T-helper 2 cell (primary cell): ENCODE data around the gene CDK11A.

Experiments used
- DNase-seq, 5 experiments: peaks; one replicate each; pipeline versions ENCODE4 v3.0.0 to v3.0.0-alpha.2; 2012 to 2022
- total RNA-seq, 2 donors: gene quantifications; one replicate each; lab custom pipeline; 2026; lab: John Stamatoyannopoulos, UW

The CDK11A gene
- 13.1 to 26.2 reads per million in 2 donors for total RNA-seq

GRCh38 chr1:1724035-1724864, at the start of gene CDK11A:
CDK11A (minus strand) TSS chr1:1724357; CDS start chr1:1722818, 1,539 bp downstream.
- DNase-seq: peak; percentile 88 to 100 (median 99)

- no peak for DNase-seq
These were observed 49.7 kb upstream of the CDK11A start for GRCh38 chr1:1773874-1774273.

GRCh38 chr1:1771096-1771495, 46.9 kb upstream of the CDK11A start:
- no peak for DNase-seq

DNA sequence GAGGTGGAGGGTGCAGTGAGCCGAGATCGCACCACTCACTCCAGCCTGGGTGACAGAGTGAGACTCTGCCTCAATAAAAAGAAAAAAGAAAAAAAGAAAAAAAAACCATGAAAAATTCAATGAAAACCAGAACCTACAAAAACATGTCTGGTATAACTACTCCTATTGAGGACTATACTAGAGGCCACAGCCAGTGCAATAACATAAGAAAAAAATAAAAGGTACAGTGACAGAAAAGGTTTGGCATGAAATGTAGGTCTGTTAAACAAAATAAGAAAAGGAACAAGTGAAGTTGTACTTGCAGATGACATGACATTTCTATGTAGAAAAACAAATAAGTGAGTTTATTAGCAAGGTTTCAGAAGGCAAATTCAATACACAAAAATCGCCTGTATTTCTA, 45.9 kb upstream of the CDK11A start:
- DNase-seq: no peak

DNA sequence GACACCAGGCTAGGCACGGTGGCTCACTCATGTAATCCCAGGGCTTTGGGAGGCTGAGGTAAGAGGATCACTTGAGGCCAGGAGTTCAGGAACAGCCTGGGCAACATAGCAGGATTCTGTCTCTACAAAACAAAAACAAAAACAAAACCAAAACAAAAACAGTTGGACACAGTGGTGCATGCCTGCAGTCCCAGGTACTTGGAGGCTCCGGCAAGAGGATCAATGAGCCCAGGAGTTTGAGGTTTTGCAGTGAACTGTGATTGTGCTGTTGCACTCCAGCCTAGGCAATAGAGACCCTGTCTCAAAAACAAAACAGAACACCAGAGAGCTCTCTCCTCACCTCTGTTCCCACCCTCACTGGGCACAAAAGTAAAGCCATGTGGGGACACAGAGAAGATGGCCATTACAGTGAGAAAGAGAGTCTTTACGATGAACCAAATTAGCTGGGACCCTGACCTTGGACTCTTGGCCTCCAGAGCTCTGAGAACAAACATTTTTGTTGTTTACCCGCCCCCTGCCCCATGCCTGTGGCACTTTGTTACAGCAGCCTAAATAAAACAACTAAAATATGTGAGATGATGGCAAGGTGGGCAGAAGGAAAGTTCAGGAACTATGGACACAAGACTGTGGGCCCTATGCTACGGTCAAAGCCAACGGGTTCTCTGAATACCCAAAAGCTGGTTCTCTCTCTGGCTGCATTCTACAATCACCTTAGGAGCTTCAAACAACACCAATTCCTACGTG, 44.3 kb upstream of the CDK11A start:
- DNase-seq: no peak

DNA sequence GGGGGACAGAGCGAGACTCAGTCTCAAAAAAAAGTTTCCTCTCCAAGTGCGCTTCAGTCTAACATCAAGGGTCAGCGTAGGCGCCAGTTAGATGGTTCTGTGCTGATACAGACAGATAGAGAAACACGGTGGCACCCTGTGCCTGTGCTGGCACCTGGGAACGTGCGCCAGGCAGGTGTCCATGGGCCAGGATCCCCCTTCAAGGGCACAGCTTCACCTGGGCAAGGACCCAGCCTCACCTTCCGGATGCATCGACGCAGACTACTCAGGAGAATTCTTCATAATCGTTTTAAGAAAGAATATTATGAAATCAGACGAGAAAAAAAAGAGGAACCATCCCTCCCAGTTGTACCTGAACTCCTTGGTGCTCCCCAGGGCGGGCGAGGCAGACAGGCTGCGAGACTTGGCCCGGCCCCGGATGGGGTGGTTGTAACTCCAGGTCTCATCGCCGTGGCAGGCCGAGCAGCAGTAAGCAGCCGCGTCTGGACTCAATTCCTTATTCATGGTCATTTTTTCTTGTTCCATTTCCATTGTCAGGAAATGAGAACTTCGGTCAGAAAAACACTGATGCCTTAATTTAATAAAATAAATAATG, 40.8 kb upstream of the CDK11A start:
- DNase-seq: no peak

- DNase-seq: no peak
These were observed 39.8 kb upstream of the CDK11A start for GRCh38 chr1:1763657-1764621.

DNA sequence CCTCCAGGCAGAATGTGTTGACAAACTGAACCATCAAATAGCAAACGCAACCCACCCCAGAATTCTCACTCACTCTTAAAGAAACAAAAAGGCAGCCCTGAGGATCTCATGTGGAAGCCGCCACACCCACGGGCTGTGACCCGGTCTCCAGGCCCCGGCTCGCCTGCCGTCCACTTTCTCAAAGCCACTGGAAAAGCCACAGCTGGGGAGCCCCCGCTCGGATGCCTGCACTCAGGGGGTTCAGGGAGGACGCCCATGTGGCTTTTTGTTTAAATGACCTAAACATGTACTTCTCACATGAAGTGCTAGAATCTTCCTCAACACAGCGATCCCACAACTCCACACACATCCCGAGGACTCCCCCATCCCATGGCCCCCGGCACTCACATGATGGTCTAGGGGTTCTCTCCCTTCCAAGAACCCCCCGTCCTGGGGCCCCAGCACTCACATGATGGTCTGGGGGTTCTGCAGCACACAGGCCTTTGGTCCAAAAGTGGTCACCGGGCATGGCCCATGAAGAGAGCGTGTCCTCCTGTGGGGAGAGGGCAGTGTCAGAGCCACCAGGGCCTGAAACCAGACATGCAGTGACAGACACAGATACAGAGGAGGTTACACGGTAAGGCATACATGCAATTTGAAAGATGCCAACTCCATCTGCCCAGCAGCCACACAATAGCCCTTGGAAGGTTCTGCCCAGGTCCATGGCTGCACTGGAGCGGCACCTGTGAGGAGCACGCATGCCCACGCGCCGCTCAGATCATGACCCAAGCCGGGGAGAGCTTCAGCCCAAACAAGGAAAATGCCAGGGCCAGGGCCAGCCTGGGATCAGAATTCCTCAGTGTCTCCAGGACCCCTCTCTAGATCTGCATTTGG, 37.6 kb upstream of the CDK11A start:
- DNase-seq: no peak

- no peak for DNase-seq
These were observed 36.6 kb upstream of the CDK11A start for GRCh38 chr1:1760715-1761114.

DNA sequence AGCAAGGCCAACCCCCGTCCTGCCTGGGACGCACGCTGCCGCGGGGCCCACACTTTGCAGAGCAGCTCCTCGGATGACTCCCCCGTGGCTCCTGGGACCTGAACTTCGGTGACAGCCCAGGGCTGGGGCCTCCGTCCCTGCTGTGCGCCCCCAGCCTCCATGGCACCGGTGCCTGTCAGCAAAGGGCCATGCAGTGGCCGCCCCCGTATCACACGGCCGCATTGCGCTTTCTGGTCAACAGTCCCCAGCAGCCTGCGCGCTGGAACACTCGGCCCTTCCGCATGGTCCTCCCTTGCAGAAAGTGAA, 36.1 kb upstream of the CDK11A start:
- DNase-seq: no peak

GRCh38 chr1:1759456-1760344, 35.5 kb upstream of the CDK11A start:
- no peak for DNase-seq

DNA sequence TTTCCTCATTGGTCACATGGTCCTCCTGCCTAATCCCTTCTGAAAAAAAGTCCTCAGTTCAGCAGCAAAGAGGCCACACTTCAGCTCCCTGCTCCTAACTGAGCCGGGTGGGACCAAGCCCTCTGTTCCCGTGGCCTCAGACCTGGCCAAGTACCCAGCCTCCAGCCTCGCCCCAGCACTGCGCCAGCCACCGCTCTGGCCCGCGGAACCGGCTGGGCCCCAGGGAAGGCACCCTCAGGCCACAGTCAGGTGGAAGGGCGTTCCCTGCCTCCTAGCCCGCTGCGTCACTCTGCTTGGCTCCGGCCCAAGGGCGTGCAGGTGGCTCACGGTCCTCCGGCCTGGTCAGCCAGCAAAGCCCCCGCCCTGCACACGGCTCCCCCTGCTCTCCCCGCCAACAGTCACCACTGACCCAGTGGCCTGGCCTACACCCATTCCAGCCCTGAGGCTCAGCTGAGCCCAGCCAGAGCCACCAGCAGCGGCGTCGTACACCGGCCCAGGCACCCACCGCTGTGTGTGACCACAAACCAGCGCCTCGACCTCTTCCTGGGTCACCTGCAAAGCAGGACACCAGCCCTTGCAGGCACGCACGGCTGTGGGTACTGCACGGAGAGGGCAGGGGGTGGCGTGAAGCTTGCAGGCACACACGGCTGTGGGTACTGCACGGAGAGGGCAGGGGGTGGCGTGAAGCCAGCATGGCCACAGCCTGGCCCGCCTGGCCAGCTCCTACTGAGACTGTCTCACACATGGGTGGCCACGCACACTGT, 34.7 kb upstream of the CDK11A start:
- no peak for DNase-seq

DNA sequence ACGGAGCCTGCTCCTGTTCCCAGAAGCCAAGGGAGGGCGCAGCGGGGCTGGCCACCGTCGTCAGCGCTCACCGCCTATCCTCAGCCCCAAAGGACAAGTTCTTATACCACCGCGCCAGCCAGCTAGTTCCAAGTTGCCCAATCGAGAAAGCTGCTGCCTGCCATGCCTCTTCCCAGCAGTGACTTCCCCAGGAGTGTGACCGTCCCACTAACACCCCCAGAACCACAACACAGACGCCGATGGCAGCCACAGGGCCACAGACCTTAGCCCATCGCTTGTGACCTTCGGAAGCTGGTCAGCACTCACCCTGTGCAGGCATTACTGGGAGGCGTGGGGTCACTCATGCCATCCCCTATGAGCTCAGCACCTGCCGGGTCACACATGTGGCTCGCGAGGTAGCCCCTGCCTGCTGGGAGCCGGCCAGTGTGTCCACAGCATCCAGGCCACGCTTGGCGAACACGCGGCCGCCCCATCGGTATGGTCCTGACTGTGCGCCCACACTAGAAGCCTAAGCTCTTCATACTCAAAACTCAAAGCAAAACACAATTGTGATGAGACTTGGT, 34.0 kb upstream of the CDK11A start:
- no peak for DNase-seq

DNA sequence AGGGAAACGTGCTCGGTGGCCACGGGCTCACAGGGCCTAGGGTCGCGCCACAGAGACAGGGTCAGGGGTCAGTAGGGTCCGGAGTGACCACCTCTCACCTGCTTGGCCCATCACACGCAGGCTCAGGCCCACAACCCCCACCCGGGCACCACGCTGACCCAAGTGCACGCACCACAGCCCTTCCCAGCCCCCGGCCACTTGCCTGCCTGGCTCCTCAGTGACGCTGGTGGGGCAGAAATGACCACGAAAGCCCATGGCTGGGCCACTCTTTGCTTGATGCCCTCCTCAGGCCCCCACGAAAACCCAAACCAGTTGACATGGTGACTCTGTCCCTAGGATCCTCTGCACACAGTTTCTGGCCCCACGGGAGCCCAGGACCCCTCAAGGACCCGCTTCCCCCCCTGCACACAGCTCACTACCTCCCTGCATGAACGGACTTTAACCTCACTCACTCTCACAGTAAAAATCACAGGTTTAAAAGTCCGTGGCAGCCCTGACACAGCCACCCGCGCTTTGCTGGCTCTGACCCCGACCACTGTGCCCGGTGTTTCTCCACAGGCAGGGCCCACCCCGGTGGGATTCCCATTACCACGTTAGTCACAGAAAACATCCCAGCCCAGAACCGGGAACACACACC, 33.4 kb upstream of the CDK11A start:
- DNase-seq: no peak

GRCh38 chr1:1756661-1757421, 32.7 kb upstream of the CDK11A start:
- DNase-seq: no peak

- no peak for DNase-seq
These were observed 31.7 kb upstream of the CDK11A start for GRCh38 chr1:1755852-1756251.

- no peak for DNase-seq
These were observed 31.3 kb upstream of the CDK11A start for GRCh38 chr1:1755426-1755825.
